H9 (cell line): ENCODE results near the gene MINDY2. TPM values are rescaled to one million over a fixed set of nuclear protein-coding genes. Genes with fewer than 3 reads are reported as not detected.

Experiments
- DNase-seq: peaks from one replicate; pipeline ENCODE4 v3.0.0-alpha.2; 2017
- H2AFZ ChIP-seq: one replicate; pipeline ENCODE4 v1.6.1; 2013; ENCODE audit warnings: mild to moderate bottlenecking, low read length, control low read depth, moderate library complexity
- H2AK5ac ChIP-seq: 2 replicates; pipeline ENCODE4 v1.6.1; 2013; ENCODE audit warnings: low read length, control low read depth, mixed read lengths; ENCODE audit not compliant: insufficient read length
- H2BK120ac ChIP-seq: one replicate; pipeline ENCODE4 v1.6.1; 2013; ENCODE audit warnings: low read depth, mild to moderate bottlenecking, low read length, control low read depth, inconsistent platforms; ENCODE audit not compliant: poor library complexity, severe bottlenecking
- H2BK12ac ChIP-seq: 2 replicates; pipeline ENCODE4 v1.6.1; 2013; ENCODE audit warnings: low read length, control low read depth, mixed read lengths, low read depth; ENCODE audit not compliant: insufficient read length
- H2BK15ac ChIP-seq: 2 replicates; pipeline ENCODE4 v1.6.1; 2013; ENCODE audit warnings: low read depth, low read length, control low read depth
- H2BK20ac ChIP-seq: one replicate; pipeline ENCODE4 v1.6.1; 2013; ENCODE audit warnings: low read depth, mild to moderate bottlenecking, low read length, control low read depth, inconsistent platforms; ENCODE audit not compliant: poor library complexity, severe bottlenecking
- H2BK5ac ChIP-seq: 2 replicates; pipeline ENCODE4 v1.6.1; 2013; ENCODE audit warnings: low read length, control low read depth, mixed read lengths; ENCODE audit not compliant: insufficient read length
- H3K14ac ChIP-seq: 2 replicates; pipeline ENCODE4 v1.6.1; 2013; ENCODE audit warnings: low read length, control low read depth; ENCODE audit not compliant: insufficient read depth
- H3K18ac ChIP-seq: 2 replicates; pipeline ENCODE4 v1.6.1; 2013; ENCODE audit warnings: low read depth, mild to moderate bottlenecking, mixed read lengths, low read length, control low read depth; ENCODE audit not compliant: insufficient read length
- H3K23ac ChIP-seq: 2 replicates; pipeline ENCODE4 v1.6.1; 2013; ENCODE audit warnings: low read length, control low read depth, mixed read lengths, low read depth; ENCODE audit not compliant: insufficient read length
- H3K23me2 ChIP-seq: 2 replicates; pipeline ENCODE4 v1.6.1; 2013; ENCODE audit warnings: low read depth, mild to moderate bottlenecking, mixed read lengths, low read length, control low read depth; ENCODE audit not compliant: insufficient read length, poor library complexity, severe bottlenecking
- H3K27ac ChIP-seq: 2 replicates; pipeline ENCODE4 v1.5.1; 2013; ENCODE audit warnings: low read length, control low read depth, mixed read lengths, low read depth; ENCODE audit not compliant: insufficient read length
- H3K27me3 ChIP-seq: 2 replicates; pipeline ENCODE4 v1.6.1; 2013; ENCODE audit warnings: low read length, control low read depth, inconsistent platforms; ENCODE audit not compliant: insufficient read depth
- H3K4ac ChIP-seq: 2 replicates; pipeline ENCODE4 v1.6.1; 2013; ENCODE audit warnings: low read depth, mild to moderate bottlenecking, control low read depth, inconsistent platforms, low read length, moderate library complexity
- H3K4me1 ChIP-seq: 2 replicates; pipeline ENCODE4 v1.6.1; 2013; ENCODE audit warnings: low read length, control low read depth, inconsistent platforms; ENCODE audit not compliant: insufficient read depth
- H3K4me2 ChIP-seq: 2 replicates; pipeline ENCODE4 v1.6.1; 2013; ENCODE audit warnings: low read length, control low read depth, mixed read lengths; ENCODE audit not compliant: insufficient read length, insufficient read depth
- H3K56ac ChIP-seq: 2 replicates; pipeline ENCODE4 v1.6.1; 2013; ENCODE audit warnings: low read depth, mild to moderate bottlenecking, mixed read lengths, low read length, control low read depth; ENCODE audit not compliant: insufficient read length
- H3K79me1 ChIP-seq: 2 replicates; pipeline ENCODE4 v1.6.1; 2013; ENCODE audit warnings: low read depth, mild to moderate bottlenecking, moderate library complexity, low read length, control low read depth, inconsistent platforms; ENCODE audit not compliant: insufficient read depth, poor library complexity, severe bottlenecking
- H3K79me2 ChIP-seq: 2 replicates; pipeline ENCODE4 v1.6.1; 2013; ENCODE audit warnings: low read length, control low read depth, inconsistent platforms; ENCODE audit not compliant: insufficient read depth
- H3K9ac ChIP-seq: 2 replicates; pipeline ENCODE4 v1.6.1; 2013; ENCODE audit warnings: low read length, control low read depth, mixed read lengths; ENCODE audit not compliant: insufficient read length; ENCODE audit errors: extremely low read depth
- H3K9me3 ChIP-seq: one replicate; pipeline ENCODE4 v1.6.1; 2013; ENCODE audit warnings: low read depth, low read length, inconsistent platforms; ENCODE audit not compliant: control insufficient read depth
- H3T11ph ChIP-seq: one replicate; pipeline ENCODE4 v1.6.1; 2013; ENCODE audit warnings: mild to moderate bottlenecking, low read length, control low read depth, inconsistent platforms
- H4K20me1 ChIP-seq: one replicate; pipeline ENCODE4 v1.6.1; 2013; ENCODE audit not compliant: control insufficient read depth, insufficient read length, insufficient read depth
- H4K5ac ChIP-seq: 2 replicates; pipeline ENCODE4 v1.6.1; 2013; ENCODE audit warnings: low read depth, mild to moderate bottlenecking, mixed read lengths, low read length, control low read depth; ENCODE audit not compliant: insufficient read length
- H4K8ac ChIP-seq: replicated peaks from 2 replicates; pipeline ENCODE4 v1.6.1; 2013; ENCODE audit warnings: low read length, control low read depth, mixed read lengths, low read depth; ENCODE audit not compliant: insufficient read length
- H4K91ac ChIP-seq: 2 replicates; pipeline ENCODE4 v1.6.1; 2013; ENCODE audit warnings: low read depth, mild to moderate bottlenecking, moderate library complexity, mixed read lengths, low read length, control low read depth; ENCODE audit not compliant: insufficient read length
- H3K27ac Mint-ChIP-seq, 3 experiments: 2 replicates in 2 of 3; 3 replicates in 1 of 3; pipeline ENCODE4 v1.8.0; 2020 to 2021; ENCODE audit warnings: mixed read lengths in 3 of 3, mild to moderate bottlenecking in 1 of 3, moderate library complexity in 1 of 3
- H3K27me3 Mint-ChIP-seq: 2 replicates; pipeline ENCODE4 v1.8.0; 2021; ENCODE audit warnings: low read depth, mild to moderate bottlenecking, moderate library complexity, mixed read lengths
- H3K36me3 Mint-ChIP-seq, 3 experiments: 2 replicates in 2 of 3; 3 replicates in 1 of 3; pipeline ENCODE4 v1.8.0; 2020 to 2021; ENCODE audit warnings: low read depth in 3 of 3, mixed read lengths in 3 of 3; ENCODE audit not compliant: insufficient read depth in 1 of 3
- H3K4me1 Mint-ChIP-seq, 2 experiments: 2 replicates each; pipeline ENCODE4 v1.8.0; 2020; ENCODE audit warnings: mixed read lengths in 2 of 2
- H3K4me3 Mint-ChIP-seq, 2 experiments: 2 replicates in 1 of 2; 3 replicates in 1 of 2; pipeline ENCODE4 v1.8.0; 2020 to 2021; ENCODE audit warnings: mild to moderate bottlenecking in 2 of 2, mixed read lengths in 2 of 2, moderate library complexity in 1 of 2
- H3K9me3 Mint-ChIP-seq, 2 experiments: 2 replicates in 1 of 2; 3 replicates in 1 of 2; pipeline ENCODE4 v1.8.0; 2020; ENCODE audit warnings: mild to moderate bottlenecking in 2 of 2, mixed read lengths in 2 of 2, moderate library complexity in 1 of 2
- WGBS: extraction: QIAGEN DNeasy Blood & Tissue Kit; methylation state at CpG from one replicate; pipeline ENCODE4 v1.1.7; 2013; ENCODE audit warnings: missing lambda C conversion rate, low lambda C conversion rate, mixed read lengths; ENCODE audit not compliant: insufficient read length; ENCODE audit errors: extremely low coverage; 5-methylcytosine and 5-hydroxymethylcytosine counted together
- total RNA-seq: library from RNA; stranded (reverse); gene quantifications from 2 replicates; pipeline ENCODE4 v1.2.1, GENCODE V29; 2021
- TF ChIP-seq, protein P1 (sequence below): fragments of 200-600 bp; sonication (generic); conservative IDR thresholded peaks from 3 replicates; pipeline ENCODE4 v1.8.0; 2021; ENCODE audit warnings: antibody characterized with exemption, mild to moderate bottlenecking

The MINDY2 gene
- total RNA-seq, 1 experiment from 2014 or later = 32.3 TPM

DNA sequence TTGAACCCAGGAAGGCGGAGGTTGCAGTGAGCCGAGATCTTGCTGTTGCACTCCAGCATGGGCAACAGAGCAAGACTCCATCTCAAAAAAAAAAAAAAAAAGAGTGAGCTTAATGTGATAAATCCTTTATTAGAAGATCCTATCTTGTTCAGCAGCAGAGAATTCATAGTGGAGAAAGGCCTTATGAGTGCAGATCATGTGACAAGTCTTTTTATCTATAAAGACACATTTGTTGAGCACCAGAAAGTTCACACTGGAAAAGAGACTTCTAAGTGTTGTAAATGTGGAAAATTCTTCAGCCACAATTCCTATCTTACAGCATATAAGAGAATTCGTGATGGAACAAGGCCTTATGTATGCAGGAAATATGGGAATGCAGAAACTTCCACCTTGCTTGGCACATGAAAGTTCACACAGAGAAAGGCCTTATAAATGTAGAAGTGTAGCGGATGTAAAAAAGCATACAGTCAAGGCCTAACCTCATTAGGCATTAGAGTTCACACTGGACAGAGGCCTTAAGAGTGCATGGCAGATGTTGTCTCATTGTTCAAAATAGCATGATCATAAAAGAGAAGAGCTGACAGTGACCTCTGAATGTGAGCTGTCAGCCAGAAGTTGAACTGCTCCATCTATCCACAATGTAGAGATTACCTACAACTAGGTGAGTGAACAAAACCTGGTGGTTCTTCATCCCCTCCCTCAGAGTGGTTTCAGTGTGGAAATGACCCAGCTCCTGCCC, 38.3 kb upstream of the MINDY2 start:
- Histone ChIP-seq H3K79me2 (peaks cover 25% of the 10 kb centered on the region; the same call in 1 of the 2 replicates), H2BK120ac (no peak overlapping the region), H2BK20ac (no peak overlapping the region), H4K91ac (no peak overlapping the region), H3K79me1 (peaks cover 3% of the 10 kb centered on the region), H3K9me3 (no peaks in the 10 kb centered on the region), H2AK5ac (no peak overlapping the region), H3T11ph (no peak overlapping the region), H2BK5ac (no peak overlapping the region), H3K9ac (no peak overlapping the region), H3K14ac (no peak overlapping the region), H4K20me1 (no peaks in the 10 kb centered on the region), H3K56ac (no peak overlapping the region), H4K8ac (no peak overlapping the region), H3K27ac (no peak overlapping the region), H3K23me2 (no peaks in the 10 kb centered on the region), H2AFZ (no peak overlapping the region), H3K27me3 (no peaks in the 10 kb centered on the region), H3K18ac (no peak overlapping the region), H3K4me2 (no peak overlapping the region), H2BK15ac (no peak overlapping the region), H3K4me1 (no peaks in the 10 kb centered on the region), H3K23ac (no peak overlapping the region), H4K5ac (no peak overlapping the region), H3K4ac (no peak overlapping the region; the same call in 1 of the 2 replicates), H2BK12ac (no peak overlapping the region)
- TF ChIP-seq, protein P1, sequence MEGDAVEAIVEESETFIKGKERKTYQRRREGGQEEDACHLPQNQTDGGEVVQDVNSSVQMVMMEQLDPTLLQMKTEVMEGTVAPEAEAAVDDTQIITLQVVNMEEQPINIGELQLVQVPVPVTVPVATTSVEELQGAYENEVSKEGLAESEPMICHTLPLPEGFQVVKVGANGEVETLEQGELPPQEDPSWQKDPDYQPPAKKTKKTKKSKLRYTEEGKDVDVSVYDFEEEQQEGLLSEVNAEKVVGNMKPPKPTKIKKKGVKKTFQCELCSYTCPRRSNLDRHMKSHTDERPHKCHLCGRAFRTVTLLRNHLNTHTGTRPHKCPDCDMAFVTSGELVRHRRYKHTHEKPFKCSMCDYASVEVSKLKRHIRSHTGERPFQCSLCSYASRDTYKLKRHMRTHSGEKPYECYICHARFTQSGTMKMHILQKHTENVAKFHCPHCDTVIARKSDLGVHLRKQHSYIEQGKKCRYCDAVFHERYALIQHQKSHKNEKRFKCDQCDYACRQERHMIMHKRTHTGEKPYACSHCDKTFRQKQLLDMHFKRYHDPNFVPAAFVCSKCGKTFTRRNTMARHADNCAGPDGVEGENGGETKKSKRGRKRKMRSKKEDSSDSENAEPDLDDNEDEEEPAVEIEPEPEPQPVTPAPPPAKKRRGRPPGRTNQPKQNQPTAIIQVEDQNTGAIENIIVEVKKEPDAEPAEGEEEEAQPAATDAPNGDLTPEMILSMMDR = no peak
- no CpG with 5 or more reads among the region's 4 CpGs for WGBS
- Mint-ChIP-seq H3K27ac (peak overlapping the region in 1 of 3 experiments; percentile 83; a peak in 2 of 7 replicates), H3K9me3 (no peaks in the 10 kb centered on the region), H3K27me3 (no peaks in the 10 kb centered on the region), H3K36me3 (peaks cover 0 to 4% (median 4%) of the 10 kb centered on the region in 3 experiments; a peak in 4 of 7 replicates), H3K4me3 (no peak overlapping the region), H3K4me1 (peaks cover 37 to 40% of the 10 kb centered on the region in 2 experiments)
- no peak for DNase-seq
